Right kidney (tissue), 1 donor: ENCODE measurements around the gene NCEH1.
"Not testable (repeated sequence)": the region's sequence is repeated elsewhere in the genome, so short reads cannot be mapped to it uniquely, and the experiment has no call there.

ENCODE experiments used
- DNase-seq: peaks from one replicate; pipeline ENCODE4 v3.0.0-alpha.2; 2016

NCEH1 gene

GRCh38 chr3:172678068-172678467, 32.8 kb downstream of the NCEH1 start:
- no peak for DNase-seq

- no peak for DNase-seq
Measured at GRCh38 chr3:172676196-172676922, 34.5 kb downstream of the NCEH1 start.

GRCh38 chr3:172675441-172676193, 35.2 kb downstream of the NCEH1 start:
- DNase-seq, result no peak

- DNase-seq, result no peak
Measured at GRCh38 chr3:172673210-172673679, 37.6 kb downstream of the NCEH1 start.

- DNase-seq, result no peak
Measured at GRCh38 chr3:172669021-172669420, 41.8 kb downstream of the NCEH1 start.

DNA sequence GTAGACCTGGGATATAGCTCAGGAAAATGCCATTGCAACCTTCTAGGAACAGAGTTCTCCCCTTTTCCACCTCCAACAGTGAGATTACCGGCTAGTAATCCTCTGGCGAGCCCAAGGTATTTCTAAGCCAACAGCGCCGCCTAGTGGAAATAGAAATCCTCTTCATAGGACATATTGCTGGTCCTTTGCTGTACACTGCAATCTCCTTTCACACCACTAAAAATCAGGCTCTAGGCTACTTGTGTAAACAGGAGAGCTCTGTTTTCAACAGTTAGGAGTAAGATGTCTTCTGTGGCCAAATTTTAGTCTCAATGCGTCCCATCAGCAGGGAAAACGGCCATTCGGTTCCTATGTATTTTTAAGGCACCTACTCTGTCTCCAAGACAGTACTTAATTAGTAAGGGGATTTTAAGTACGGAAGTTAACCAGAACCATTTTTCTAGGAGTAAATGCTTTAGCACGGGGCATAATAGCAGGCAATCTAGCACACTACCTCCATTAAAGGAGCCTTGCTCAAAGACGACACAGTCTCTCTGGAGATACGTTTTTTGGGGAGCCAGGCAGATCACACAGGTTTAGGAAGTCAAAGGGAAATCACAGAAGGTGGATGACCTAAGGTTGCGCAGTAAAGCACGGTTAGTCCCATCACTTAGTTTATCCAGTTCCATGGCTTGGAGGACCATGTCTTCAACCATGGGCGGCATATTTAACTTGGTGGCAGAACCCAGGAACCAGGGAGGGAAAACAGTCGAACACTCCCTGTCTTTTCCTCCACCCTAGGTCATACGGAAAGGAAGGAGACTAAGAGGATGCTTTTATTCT, 43.8 kb downstream of the NCEH1 start:
- peak; percentile 44 for DNase-seq

DNA sequence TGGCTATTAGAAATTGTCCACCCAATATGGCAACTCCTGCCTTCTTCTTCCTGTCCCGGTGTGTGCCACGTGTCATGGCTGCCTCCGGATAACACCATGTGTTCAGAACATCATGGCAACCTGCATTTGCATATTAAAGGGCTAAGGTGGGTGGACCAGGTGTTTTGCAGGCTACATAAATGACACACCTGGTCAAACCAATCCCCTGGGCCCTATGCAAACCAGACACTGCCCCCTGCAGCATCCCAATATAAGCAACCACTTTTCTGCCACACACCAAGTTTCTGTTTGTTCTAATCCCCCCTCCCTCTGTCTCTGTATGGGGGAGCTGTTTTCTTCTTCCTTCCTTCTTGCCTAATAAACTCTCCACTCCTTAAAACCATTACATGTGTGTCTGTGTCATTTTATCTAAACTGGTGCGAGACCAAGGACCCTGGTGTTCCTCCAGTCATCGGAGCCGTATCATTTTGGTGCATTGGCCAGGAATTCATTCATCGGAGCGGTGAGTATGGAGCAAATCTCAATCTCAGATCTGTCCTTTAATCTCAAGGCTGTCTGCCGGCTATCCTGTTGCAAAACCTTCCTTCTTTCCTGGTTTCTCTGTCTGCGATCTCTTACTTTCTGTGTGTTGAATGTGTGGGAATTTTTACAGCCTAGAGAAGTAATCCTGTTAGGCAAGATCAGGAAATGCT, 44.5 kb downstream of the NCEH1 start:
- no peak for DNase-seq

GRCh38 chr3:172665510-172665909, 45.4 kb downstream of the NCEH1 start:
- DNase-seq, result not testable (repeated sequence)

DNA sequence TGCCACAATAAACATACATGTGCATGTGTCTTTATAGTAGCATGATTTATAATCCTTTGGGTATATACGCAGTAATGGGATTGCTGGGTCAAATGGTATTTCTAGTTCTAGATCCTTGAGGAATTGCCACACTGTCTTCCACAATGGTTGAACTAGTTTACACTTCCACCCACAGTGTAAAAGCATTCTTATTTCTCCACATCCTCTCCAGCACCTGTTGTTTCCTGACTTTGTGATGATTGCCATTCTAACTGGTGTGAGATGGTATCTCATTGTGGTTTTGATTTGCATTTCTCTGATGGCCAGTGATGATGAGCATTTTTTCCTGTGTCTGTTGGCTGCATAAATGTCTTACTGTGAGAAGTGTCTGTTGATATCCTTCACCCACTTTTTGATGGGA, 50.4 kb downstream of the NCEH1 start:
- DNase-seq, result not testable (repeated sequence)

DNA sequence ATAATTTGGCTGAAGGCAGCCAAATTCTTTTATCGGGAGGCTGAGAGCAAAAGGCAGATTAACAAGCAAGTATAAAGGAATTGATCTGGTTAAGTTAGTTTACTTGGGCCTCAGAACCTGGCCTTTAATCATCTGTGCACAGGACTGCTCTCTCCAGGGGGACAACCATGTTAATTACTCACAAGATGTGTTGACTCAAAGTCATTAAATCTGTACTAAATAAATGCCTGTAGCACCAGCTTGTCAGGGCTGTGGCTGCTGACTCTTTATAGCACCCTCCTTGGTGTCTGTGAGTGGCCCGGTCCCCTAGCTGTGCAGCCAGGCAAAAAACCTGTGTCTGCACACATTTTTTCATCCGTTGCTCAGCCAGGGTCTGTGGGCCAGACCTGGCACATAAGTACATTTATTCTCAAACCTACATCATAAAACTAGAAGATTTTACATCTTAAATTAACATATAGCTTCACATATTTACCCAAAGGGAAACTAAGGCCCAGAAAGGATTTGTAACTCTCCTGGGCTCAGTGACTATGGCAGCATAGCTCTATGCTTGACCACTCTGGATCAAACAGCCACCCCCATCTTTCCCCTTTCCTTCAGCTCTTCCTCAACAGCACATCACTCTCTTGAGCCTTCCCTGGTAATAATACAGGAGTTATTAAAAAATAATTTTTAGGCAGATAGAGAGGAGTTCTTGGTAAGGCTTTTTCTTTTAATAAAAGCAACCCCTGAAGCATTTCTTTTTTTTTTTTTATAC, 51.4 kb downstream of the NCEH1 start:
- no peak for DNase-seq

DNA sequence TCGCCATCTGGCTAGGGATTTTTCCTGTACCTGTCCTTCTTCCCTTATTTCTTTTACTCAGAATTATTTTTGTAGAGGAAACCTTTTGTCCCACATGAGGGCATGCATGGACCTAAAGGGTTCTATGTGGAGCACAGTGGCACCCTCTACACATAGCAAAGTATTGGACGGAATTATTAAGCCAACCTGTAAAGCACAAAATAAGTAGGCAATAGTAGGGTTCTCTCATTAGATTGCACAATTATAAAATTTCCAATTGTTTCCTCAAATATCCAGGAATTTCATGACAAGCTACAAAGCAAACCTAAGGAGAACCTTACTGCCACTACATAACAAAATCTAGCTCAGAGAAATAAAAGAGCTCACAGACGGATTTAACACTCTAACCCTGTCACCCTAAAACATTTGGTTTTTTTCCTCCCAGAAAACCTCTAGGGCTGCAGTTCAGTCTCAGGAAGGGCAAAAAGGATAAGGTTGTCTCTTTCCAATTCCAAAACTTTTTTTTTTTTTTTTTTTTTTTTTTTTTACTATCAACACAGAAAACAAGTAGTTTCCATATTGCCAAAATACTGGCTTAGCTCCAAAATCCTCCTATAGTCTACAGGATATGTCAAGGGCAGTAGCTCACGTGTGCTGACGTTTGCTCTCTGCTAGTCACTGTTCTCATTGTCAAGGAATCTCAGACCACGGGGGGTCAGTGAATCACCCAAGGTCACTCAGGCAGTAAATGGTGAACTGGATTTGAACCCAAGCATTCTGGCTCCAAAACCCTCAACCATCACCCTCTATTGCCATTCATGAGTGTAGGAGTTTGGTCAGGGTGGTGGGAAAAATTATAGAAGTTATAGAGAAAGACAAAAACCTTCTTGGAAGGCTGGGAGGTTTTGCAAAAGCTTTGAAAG, 52.3 kb downstream of the NCEH1 start:
- DNase-seq, result no peak

- DNase-seq, result no peak
Measured at GRCh38 chr3:172656602-172657001, 54.3 kb downstream of the NCEH1 start.

DNA sequence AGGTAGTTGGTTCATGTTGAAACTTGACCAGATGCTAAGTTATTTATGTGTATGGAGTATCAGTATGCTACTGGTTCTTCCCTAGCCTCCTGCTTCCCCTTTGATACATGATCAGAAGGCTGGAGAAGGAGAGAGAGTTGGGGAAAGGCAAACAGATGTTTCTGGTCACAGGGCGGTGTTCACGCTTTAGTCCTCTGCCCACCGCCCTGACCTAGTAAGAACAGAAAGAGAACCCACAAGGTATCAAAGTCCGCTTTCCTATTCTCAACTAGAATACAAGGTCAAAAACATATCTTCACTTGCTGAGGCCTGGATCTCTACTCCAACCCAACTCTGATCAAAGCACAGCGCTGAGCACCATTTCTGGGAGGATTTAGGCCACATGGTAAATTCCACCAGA, 55.5 kb downstream of the NCEH1 start:
- DNase-seq, result no peak

GRCh38 chr3:172654470-172654869, 56.4 kb downstream of the NCEH1 start:
- no peak for DNase-seq

DNA sequence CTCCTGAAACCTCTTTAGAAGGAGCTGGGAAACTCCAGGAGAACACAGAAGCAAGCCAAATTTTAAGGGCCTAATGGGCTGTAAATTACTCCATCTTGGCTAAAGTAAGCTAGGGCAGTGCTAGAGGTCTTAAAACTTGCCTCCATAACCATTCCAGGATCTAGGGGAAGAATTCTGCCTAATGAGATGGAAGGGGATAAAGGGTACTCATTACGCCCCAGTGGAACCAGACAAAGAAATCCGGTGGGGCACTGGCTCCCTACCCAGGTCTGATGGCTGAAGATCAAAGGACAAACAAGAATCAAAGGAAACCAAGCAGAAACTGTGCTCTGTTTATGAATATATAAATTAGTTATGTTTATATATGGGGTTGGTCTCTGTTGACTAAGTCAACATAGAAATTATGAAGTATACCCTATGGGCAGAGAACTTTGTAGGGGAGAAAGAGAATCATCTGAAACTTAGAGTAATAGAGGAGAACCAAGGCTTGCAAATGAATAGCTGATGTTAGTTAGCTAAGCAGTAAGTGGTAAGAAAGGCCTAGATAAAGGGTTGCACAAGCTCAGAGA, 57.8 kb downstream of the NCEH1 start:
- no peak for DNase-seq

GRCh38 chr3:172651936-172652625, 58.8 kb downstream of the NCEH1 start:
- DNase-seq, result no peak

GRCh38 chr3:172649987-172650386, 60.9 kb downstream of the NCEH1 start:
- no peak for DNase-seq

GRCh38 chr3:172648747-172649146, 62.1 kb downstream of the NCEH1 start:
- DNase-seq, result no peak

DNA sequence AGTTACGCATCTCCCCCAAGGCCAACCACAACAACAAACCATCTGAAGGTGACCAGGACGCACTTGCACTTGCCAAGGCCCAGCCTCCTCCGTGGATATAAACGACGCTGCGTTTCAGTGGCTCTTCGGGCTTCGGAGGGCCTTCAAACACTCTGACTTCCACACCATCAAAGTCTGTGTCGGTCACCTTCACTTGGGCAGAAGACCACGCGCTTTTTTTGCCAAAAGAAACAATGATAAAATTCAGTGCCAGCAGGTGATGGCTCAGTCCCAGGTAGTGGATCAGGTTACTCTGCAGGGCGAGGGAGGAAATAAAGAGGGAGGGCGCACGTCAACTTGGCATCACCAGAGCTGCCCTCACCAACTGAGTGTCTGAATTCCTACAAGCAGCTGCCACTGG, 63.0 kb downstream of the NCEH1 start:
- no peak for DNase-seq
